HG03175 (cell line): ENCODE data around the gene GRHL1.
A peak's percentile ranks its signal among the peaks of the same experiment; 100 is the strongest.

Experiments
- ATAC-seq: cut with Tn5 transposase; IDR thresholded peaks from one replicate; pipeline ENCODE4 v1.9.1; 2021; ENCODE audit warnings: mild to moderate bottlenecking, moderate library complexity; ENCODE audit not compliant: unreplicated experiment

GRHL1 gene

GRCh38 chr2:10036095-10036884, 84.8 kb downstream of the GRHL1 start:
- no peak for ATAC-seq

GRCh38 chr2:10038123-10038522, 86.6 kb downstream of the GRHL1 start:
- no peak for ATAC-seq

- ATAC-seq: no peak
Observed at GRCh38 chr2:10038716-10039115, 87.2 kb downstream of the GRHL1 start.

- ATAC-seq: no peak
Observed at GRCh38 chr2:10039658-10040410, 88.3 kb downstream of the GRHL1 start.

- no peak for ATAC-seq
Observed at GRCh38 chr2:10041711-10042110, 90.2 kb downstream of the GRHL1 start.

- ATAC-seq: no peak
Observed at GRCh38 chr2:10042301-10043161, 91.0 kb downstream of the GRHL1 start.

- ATAC-seq: peak; percentile 79
Observed at GRCh38 chr2:10043256-10043905, 91.9 kb downstream of the GRHL1 start, which contains the start of gene KLF11. TSS of gene KLF11 (plus strand) at chr2:10043550. CDS start at chr2:10043717, 167 bp downstream.

- peak; percentile 64 for ATAC-seq
Observed at GRCh38 chr2:10043906-10044601, 92.6 kb downstream of the GRHL1 start.

GRCh38 chr2:10045561-10046355, 94.3 kb downstream of the GRHL1 start:
- ATAC-seq: no peak

GRCh38 chr2:10046931-10047330, 95.4 kb downstream of the GRHL1 start:
- ATAC-seq: no peak

GRCh38 chr2:10047616-10048500, 96.4 kb downstream of the GRHL1 start:
- no peak for ATAC-seq

- ATAC-seq: no peak
Observed at GRCh38 chr2:10048501-10049171, 97.1 kb downstream of the GRHL1 start.
